Lower lobe of right lung (tissue), 2 donors: ENCODE results near the gene CAMTA2. TPM values are rescaled to one million over a fixed set of nuclear protein-coding genes. Genes with fewer than 3 reads are reported as not detected.

ENCODE experiments used
- ATAC-seq, 2 donors: fragments of 200-7000 bp; cut with Tn5 transposase; one replicate each; pipeline ENCODE4 v1.9.1; 2020 to 2022; ENCODE audit warnings: mild to moderate bottlenecking in 2 of 2, moderate library complexity in 2 of 2
- DNase-seq: peaks from one replicate; pipeline ENCODE4 v3.0.0-alpha.2; 2020
- H3K27ac ChIP-seq: fragments of 200-600 bp; one replicate; pipeline ENCODE4 v1.8.0; 2022
- H3K27me3 ChIP-seq: fragments of 200-600 bp; one replicate; pipeline ENCODE4 v1.8.0; 2022; ENCODE audit warnings: low read depth
- H3K36me3 ChIP-seq: fragments of 200-600 bp; one replicate; pipeline ENCODE4 v1.8.0; 2022; ENCODE audit warnings: mild to moderate bottlenecking
- H3K4me1 ChIP-seq: fragments of 200-600 bp; one replicate; pipeline ENCODE4 v1.8.0; 2022
- H3K4me3 ChIP-seq: fragments of 200-600 bp; one replicate; pipeline ENCODE4 v1.8.0; 2022; ENCODE audit warnings: mild to moderate bottlenecking
- H3K9me3 ChIP-seq: fragments of 200-600 bp; one replicate; pipeline ENCODE4 v1.8.0; 2022
- CTCF ChIP-seq: fragments of 200-600 bp; IDR thresholded peaks from one replicate; pipeline ENCODE4 v1.8.0; 2022; ENCODE audit warnings: antibody characterized with exemption, mild to moderate bottlenecking
- intact Hi-C: fragments of 100-400 bp; cut with DNase I; formaldehyde crosslinking; loops from one replicate; pipeline ENCODE4 v1.11.0; 2022
- total RNA-seq: library from RNA; stranded (reverse); fragmentation: NEBNext Ultra II Directional; extraction: Animal tissue kit (Norgen Biotek cat#: 25700); gene quantifications from one replicate; pipeline ENCODE4 v1.2.1, GENCODE V29; 2021
- donor health status: DM: no; HTN: yes; CAD: no; lungs with severe emphysema.

Gene CAMTA2
- total RNA-seq, 1 donor from 2014 or later = 49.9 TPM

DNA sequence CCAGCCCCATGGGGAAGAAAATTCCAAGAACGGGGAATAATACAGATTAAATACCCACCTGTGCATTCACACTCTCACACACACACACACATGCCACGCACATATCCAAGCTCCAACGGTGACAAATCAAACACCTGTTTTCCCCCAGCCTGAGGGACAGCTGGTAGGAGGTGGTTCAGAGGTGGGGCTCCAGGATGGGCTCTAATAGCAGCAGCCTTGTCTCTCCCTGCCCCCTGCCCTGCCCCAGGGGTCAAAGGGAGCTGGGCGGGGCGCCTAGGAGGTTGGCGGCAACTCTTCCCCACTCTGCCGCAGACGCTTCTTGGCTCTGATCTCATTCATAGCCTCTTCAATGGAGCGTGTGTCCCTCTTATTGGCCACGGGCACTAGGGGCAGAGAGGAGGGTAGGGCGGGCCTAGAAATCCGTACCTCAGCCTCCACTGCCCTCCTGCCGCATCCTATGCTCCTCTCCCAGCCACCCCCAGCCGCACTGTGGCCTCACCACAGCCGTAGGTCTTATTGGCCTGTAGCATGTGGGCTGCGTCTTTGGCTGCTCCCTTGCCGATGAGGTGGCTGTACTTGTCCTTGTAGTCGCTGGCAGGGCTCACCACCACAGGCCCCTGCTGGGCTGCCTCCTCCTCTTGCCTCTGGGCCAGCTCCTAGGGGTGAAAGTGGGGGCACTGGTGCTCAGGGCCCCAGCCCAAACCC is 28.1 kb downstream of the CAMTA2 start:
- ATAC-seq (no peak), DNase-seq (no peak)
- no peak for TF ChIP-seq CTCF
- intact Hi-C loops = no loop called here
- Histone ChIP-seq H3K4me3 (no peak overlapping the region), H3K27ac (no peak overlapping the region), H3K4me1 (no peaks in the 10 kb centered on the region), H3K36me3 (peaks cover 33% of the 10 kb centered on the region), H3K9me3 (no peaks in the 10 kb centered on the region), H3K27me3 (no peaks in the 10 kb centered on the region)

GRCh38 chr17:4958102-4958501 is 29.4 kb downstream of the CAMTA2 start:
- TF ChIP-seq CTCF = no peak
- no peak overlapping the region for H3K27ac ChIP-seq
- ATAC-seq (no peak), DNase-seq (no peak)
- peaks cover 6% of the 10 kb centered on the region for H3K4me1 ChIP-seq
- intact Hi-C loops = no loop called here
- no peak overlapping the region for H3K4me3 ChIP-seq
- H3K9me3 ChIP-seq = no peaks in the 10 kb centered on the region
- H3K27me3 ChIP-seq = no peaks in the 10 kb centered on the region
- peaks cover 33% of the 10 kb centered on the region for H3K36me3 ChIP-seq

GRCh38 chr17:4956493-4957061 is 30.9 kb downstream of the CAMTA2 start:
- Histone ChIP-seq H3K27me3 (no peaks in the 10 kb centered on the region), H3K9me3 (no peaks in the 10 kb centered on the region), H3K4me3 (no peak overlapping the region), H3K27ac (no peak overlapping the region), H3K4me1 (peaks cover 6% of the 10 kb centered on the region), H3K36me3 (peaks cover 33% of the 10 kb centered on the region)
- intact Hi-C loops = no loop called here
- TF ChIP-seq CTCF = peak; percentile 34
- no peak for DNase-seq
- ATAC-seq = peak in 1 of 2 donors; percentile 7

DNA sequence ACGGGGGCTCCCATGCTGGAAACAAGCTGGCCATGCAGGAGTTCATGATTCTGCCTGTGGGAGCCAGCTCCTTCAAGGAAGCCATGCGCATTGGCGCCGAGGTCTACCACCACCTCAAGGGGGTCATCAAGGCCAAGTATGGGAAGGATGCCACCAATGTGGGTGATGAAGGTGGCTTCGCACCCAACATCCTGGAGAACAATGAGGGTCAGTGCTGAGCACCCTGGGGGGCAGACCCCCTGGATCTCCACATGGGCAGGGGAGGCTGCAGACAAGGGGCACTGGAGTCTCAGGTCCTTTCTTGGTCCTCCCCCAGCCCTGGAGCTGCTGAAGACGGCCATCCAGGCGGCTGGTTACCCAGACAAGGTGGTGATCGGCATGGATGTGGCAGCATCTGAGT is 32.4 kb downstream of the CAMTA2 start:
- ATAC-seq (no peak), DNase-seq (no peak)
- H3K9me3 ChIP-seq = no peaks in the 10 kb centered on the region
- intact Hi-C loops = no loop called here
- H3K36me3 ChIP-seq = peaks cover 24% of the 10 kb centered on the region
- H3K27ac ChIP-seq = no peak overlapping the region
- no peak for TF ChIP-seq CTCF
- H3K4me3 ChIP-seq = no peak overlapping the region
- H3K4me1 ChIP-seq = peaks cover 18% of the 10 kb centered on the region
- no peaks in the 10 kb centered on the region for H3K27me3 ChIP-seq

DNA sequence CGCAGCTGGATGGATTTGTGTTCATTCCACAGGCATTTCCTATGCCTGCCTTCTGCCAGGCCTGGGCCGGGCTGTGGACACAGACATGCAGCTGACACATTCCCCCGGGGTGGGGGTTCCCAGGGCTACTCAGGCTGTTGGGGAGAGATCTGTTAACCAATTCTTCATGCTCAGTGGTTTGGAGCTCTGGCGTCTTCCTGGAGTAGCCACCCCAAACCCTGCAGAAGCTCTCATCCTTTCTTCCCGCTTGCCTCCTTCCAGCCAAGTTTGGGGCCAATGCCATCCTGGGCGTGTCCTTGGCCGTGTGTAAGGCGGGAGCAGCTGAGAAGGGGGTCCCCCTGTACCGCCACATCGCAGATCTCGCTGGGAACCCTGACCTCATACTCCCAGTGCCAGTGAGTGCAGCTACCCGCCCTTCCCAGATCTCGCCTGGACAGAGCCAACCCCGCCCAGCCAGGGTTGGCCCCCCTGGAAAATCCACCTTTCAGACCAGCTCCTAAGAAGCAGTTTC is 34.0 kb downstream of the CAMTA2 start:
- ATAC-seq = no peak
- no peak overlapping the region for H3K4me3 ChIP-seq
- DNase-seq = no peak
- H3K27ac ChIP-seq = no peak overlapping the region
- H3K4me1 ChIP-seq = peaks cover 18% of the 10 kb centered on the region
- peaks cover 10% of the 10 kb centered on the region for H3K36me3 ChIP-seq
- intact Hi-C loops = no loop called here
- no peaks in the 10 kb centered on the region for H3K27me3 ChIP-seq
- no peak for TF ChIP-seq CTCF
- no peaks in the 10 kb centered on the region for H3K9me3 ChIP-seq
